OCI-LY3 (cell line): ENCODE results near the gene PEPD.

Source experiments
- H2AFZ ChIP-seq: fragments of 200-600, 300-600 bp; shearing (Covaris generic); 2 replicates; pipeline ENCODE4 v1.6.0; 2014; ENCODE audit warnings: antibody characterized with exemption, low read depth, low read length
- H3K27ac ChIP-seq: fragments of 200-600, 300-600 bp; sonication (generic); 2 replicates; pipeline ENCODE4 v1.5.1; 2014; ENCODE audit warnings: mild to moderate bottlenecking, low read length, moderate library complexity, mixed read lengths
- H3K27me3 ChIP-seq: fragments of 200-600, 300-600 bp; sonication (generic); 2 replicates; pipeline ENCODE4 v1.6.1; 2014; ENCODE audit warnings: low read depth, low read length, mixed read lengths
- H3K36me3 ChIP-seq: fragments of 200-600, 300-600 bp; sonication (generic); replicated peaks from 2 replicates; pipeline ENCODE3; 2014; ENCODE audit warnings: low read depth, low read length, mixed read lengths
- H3K4me1 ChIP-seq: fragments of 300-600, 200-600 bp; sonication (generic); 2 replicates; pipeline ENCODE4 v1.6.1; 2014; ENCODE audit warnings: low read length, mixed read lengths
- H3K4me2 ChIP-seq: fragments of 200-600, 300-600 bp; sonication (generic); 2 replicates; pipeline ENCODE4 v1.6.1; 2014; ENCODE audit warnings: low read length, mixed read lengths
- H3K4me3 ChIP-seq: fragments of 300-600, 200-600 bp; sonication (generic); 2 replicates; pipeline ENCODE4 v1.5.1; 2014; ENCODE audit warnings: antibody characterized with exemption, mild to moderate bottlenecking, low read length, moderate library complexity
- H3K79me2 ChIP-seq: fragments of 300-600, 200-600 bp; shearing (Covaris generic); 2 replicates; pipeline ENCODE4 v1.6.1; 2014; ENCODE audit warnings: mild to moderate bottlenecking, low read length, mixed read lengths
- H3K9ac ChIP-seq: fragments of 300-600, 200-600 bp; shearing (Covaris generic); 2 replicates; pipeline ENCODE4 v1.6.0; 2014; ENCODE audit warnings: mild to moderate bottlenecking, low read length, moderate library complexity
- H3K9me3 ChIP-seq: fragments of 200-600, 300-600 bp; shearing (Covaris generic); 2 replicates; pipeline ENCODE4 v1.6.1; 2014; ENCODE audit warnings: low read length, mixed read lengths; ENCODE audit not compliant: insufficient read depth
- H4K20me1 ChIP-seq: fragments of 200-600, 300-600 bp; sonication (generic); 2 replicates; pipeline ENCODE4 v1.6.1; 2016; ENCODE audit warnings: low read length, mixed read lengths; ENCODE audit not compliant: insufficient read depth
- CTCF ChIP-seq: fragments of 200-600, 300-600 bp; sonication (generic); IDR thresholded peaks from 2 replicates; pipeline ENCODE4 v1.5.1; 2014; ENCODE audit warnings: antibody characterized with exemption, low read length, low read depth
- EZH2phosphoT487 ChIP-seq: fragments of 200-600 bp; shearing (Covaris generic); IDR thresholded peaks from 2 replicates; pipeline ENCODE4 v1.6.1; 2018; ENCODE audit warnings: antibody characterized with exemption, mixed run types, low read depth

The PEPD gene

GRCh38 chr19:33509774-33510173 is 11.8 kb downstream of the PEPD start:
- TF ChIP-seq CTCF (no peak), EZH2phosphoT487 (no peak)
- Histone ChIP-seq H3K4me1 (no peaks in the 10 kb centered on the region), H3K27ac (no peak overlapping the region), H3K9me3 (no peaks in the 10 kb centered on the region), H2AFZ (no peak overlapping the region), H3K79me2 (no peaks in the 10 kb centered on the region), H3K4me3 (no peak overlapping the region), H3K4me2 (no peak overlapping the region), H3K9ac (no peak overlapping the region), H4K20me1 (peaks cover 4% of the 10 kb centered on the region; the same call in 1 of the 2 replicates), H3K27me3 (no peaks in the 10 kb centered on the region), H3K36me3 (peaks cover 2% of the 10 kb centered on the region)

GRCh38 chr19:33508941-33509614 is 12.5 kb downstream of the PEPD start:
- no peak overlapping the region for H3K4me3 ChIP-seq
- no peak for TF ChIP-seq CTCF
- TF ChIP-seq EZH2phosphoT487, result no peak
- H3K9ac ChIP-seq, result no peak overlapping the region
- H4K20me1 ChIP-seq, result no peaks in the 10 kb centered on the region
- no peak overlapping the region for H3K27ac ChIP-seq
- no peaks in the 10 kb centered on the region for H3K79me2 ChIP-seq
- H2AFZ ChIP-seq, result no peak overlapping the region
- peaks cover 2% of the 10 kb centered on the region for H3K36me3 ChIP-seq
- H3K27me3 ChIP-seq, result no peaks in the 10 kb centered on the region
- no peak overlapping the region for H3K4me2 ChIP-seq
- H3K9me3 ChIP-seq, result no peaks in the 10 kb centered on the region
- no peaks in the 10 kb centered on the region for H3K4me1 ChIP-seq

- Histone ChIP-seq H3K9ac (no peak overlapping the region), H3K27ac (no peak overlapping the region), H3K79me2 (no peaks in the 10 kb centered on the region), H3K4me1 (no peaks in the 10 kb centered on the region), H2AFZ (no peak overlapping the region), H3K27me3 (no peaks in the 10 kb centered on the region), H3K4me3 (no peak overlapping the region), H3K36me3 (peaks cover 2% of the 10 kb centered on the region), H3K4me2 (no peak overlapping the region), H3K9me3 (no peaks in the 10 kb centered on the region), H4K20me1 (no peaks in the 10 kb centered on the region)
- TF ChIP-seq EZH2phosphoT487 (no peak), CTCF (no peak)
Measured at GRCh38 chr19:33508431-33508830, 13.2 kb downstream of the PEPD start.

GRCh38 chr19:33508009-33508408 is 13.6 kb downstream of the PEPD start:
- no peak overlapping the region for H3K9ac ChIP-seq
- no peaks in the 10 kb centered on the region for H3K79me2 ChIP-seq
- no peak overlapping the region for H3K27ac ChIP-seq
- no peaks in the 10 kb centered on the region for H3K9me3 ChIP-seq
- no peak overlapping the region for H3K4me2 ChIP-seq
- H2AFZ ChIP-seq, result no peak overlapping the region
- TF ChIP-seq CTCF, result no peak
- no peak for TF ChIP-seq EZH2phosphoT487
- H3K27me3 ChIP-seq, result no peaks in the 10 kb centered on the region
- H4K20me1 ChIP-seq, result no peaks in the 10 kb centered on the region
- H3K4me1 ChIP-seq, result no peaks in the 10 kb centered on the region
- peaks cover 2% of the 10 kb centered on the region for H3K36me3 ChIP-seq
- no peak overlapping the region for H3K4me3 ChIP-seq
